ENCODE results near the gene RTL9. TPM values are rescaled to one million over a fixed set of nuclear protein-coding genes. Genes with fewer than 3 reads are reported as not detected.

RTL9 gene
- total RNA-seq, 2 donors from 2014 or later: 56.7 TPM; not detected in 1

DNA sequence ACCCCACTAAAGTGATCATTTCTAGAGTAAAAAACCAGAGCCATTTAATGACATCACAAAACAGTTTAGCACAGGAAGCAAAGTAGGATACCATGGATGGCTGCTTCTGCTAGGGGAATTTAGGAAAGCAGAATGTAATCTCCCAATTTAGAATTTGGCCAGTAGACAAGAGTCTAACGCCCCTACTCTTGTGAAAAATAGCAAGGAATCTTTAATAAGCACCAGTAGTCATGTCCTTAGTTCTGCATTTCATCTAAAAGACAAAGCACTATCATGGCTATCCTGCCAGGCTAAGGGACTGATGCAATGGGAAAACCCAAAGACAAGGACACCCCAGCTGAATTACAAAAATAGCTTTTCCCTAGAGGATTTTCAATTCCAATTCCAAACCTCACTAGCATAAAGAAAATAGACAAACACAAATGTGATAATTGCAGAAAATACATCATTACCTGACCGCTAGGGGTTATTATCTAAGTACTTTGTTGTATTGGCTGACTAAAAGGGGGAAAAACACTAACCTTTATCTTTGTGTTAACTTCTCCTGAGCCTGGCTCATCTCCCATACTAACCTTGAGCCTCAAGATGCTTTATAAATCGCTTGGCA is 38.2 kb upstream of the RTL9 start:
- Histone ChIP-seq H3K4me1 (replicated peaks) (no peaks in the 10 kb centered on the region), H3K9me3 (no peaks in the 10 kb centered on the region), H3K4me3 (no peak overlapping the region), H3K36me3 (no peaks in the 10 kb centered on the region), H3K27me3 (replicated peaks; ENCODE audit: insufficient read depth) (no peaks in the 10 kb centered on the region), H3K27ac (no peak overlapping the region)
- WGBS: 72% methylated on average over 3 of the region's 3 CpGs
- no peak for DNase-seq (ENCODE audit: low spot score)
- TF ChIP-seq POLR2AphosphoS5 (IDR thresholded peaks at IDR 0.05) (no peak), CTCF (IDR thresholded peaks at IDR 0.05) (no peak), POLR2A (IDR thresholded peaks at IDR 0.05) (no peak)
- intact Hi-C loops (cut with DNase I): no loop called here

- no peaks in the 10 kb centered on the region for H3K27me3 ChIP-seq (replicated peaks; ENCODE audit: insufficient read depth)
- no peaks in the 10 kb centered on the region for H3K36me3 ChIP-seq
- no peak overlapping the region for H3K4me3 ChIP-seq
- TF ChIP-seq CTCF (IDR thresholded peaks at IDR 0.05): no peak
- no peak for TF ChIP-seq POLR2AphosphoS5 (IDR thresholded peaks at IDR 0.05)
- no peak for TF ChIP-seq POLR2A (IDR thresholded peaks at IDR 0.05)
- H3K4me1 ChIP-seq (replicated peaks): no peaks in the 10 kb centered on the region
- DNase-seq (ENCODE audit: low spot score): no peak
- H3K27ac ChIP-seq: no peak overlapping the region
- intact Hi-C loops (cut with DNase I): no loop called here
- H3K9me3 ChIP-seq: no peaks in the 10 kb centered on the region
Measured at GRCh38 chrX:110321081-110321480, 37.6 kb upstream of the RTL9 start.

- Histone ChIP-seq H3K9me3 (no peaks in the 10 kb centered on the region), H3K27ac (no peak overlapping the region), H3K36me3 (no peaks in the 10 kb centered on the region), H3K27me3 (replicated peaks; ENCODE audit: insufficient read depth) (no peaks in the 10 kb centered on the region), H3K4me1 (replicated peaks) (no peaks in the 10 kb centered on the region), H3K4me3 (no peak overlapping the region)
- no peak for DNase-seq (ENCODE audit: low spot score)
- intact Hi-C loops (cut with DNase I): no loop called here
- TF ChIP-seq CTCF (IDR thresholded peaks at IDR 0.05) (no peak), POLR2AphosphoS5 (IDR thresholded peaks at IDR 0.05) (no peak), POLR2A (IDR thresholded peaks at IDR 0.05) (no peak)
- 100% methylated on average over 3 of the region's 3 CpGs for WGBS
Measured at GRCh38 chrX:110321670-110322069, 37.0 kb upstream of the RTL9 start.

DNA sequence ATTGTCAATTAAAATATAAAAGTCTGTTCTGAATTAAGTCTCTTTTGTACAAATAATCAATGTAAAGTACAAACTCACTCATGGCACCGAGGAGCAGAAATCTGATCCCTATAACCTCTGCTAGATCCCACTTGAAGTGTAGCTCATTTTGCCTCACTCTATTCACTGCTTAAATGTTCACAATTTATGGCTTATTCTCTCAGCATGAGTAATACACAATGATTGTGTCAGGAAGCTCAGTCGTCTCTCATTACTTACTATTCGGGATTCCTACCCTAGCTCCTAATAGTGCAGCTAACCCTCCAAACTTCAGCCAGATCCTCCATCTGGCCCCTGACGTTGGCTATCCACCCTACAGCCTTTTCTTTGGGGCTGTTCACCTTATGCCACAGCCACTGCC is 36.0 kb upstream of the RTL9 start:
- no peaks in the 10 kb centered on the region for H3K27me3 ChIP-seq (replicated peaks; ENCODE audit: insufficient read depth)
- intact Hi-C loops (cut with DNase I): no loop called here
- no peaks in the 10 kb centered on the region for H3K4me1 ChIP-seq (replicated peaks)
- no peaks in the 10 kb centered on the region for H3K36me3 ChIP-seq
- H3K27ac ChIP-seq: no peak overlapping the region
- DNase-seq (ENCODE audit: low spot score): no peak
- no peaks in the 10 kb centered on the region for H3K9me3 ChIP-seq
- no peak for TF ChIP-seq CTCF (IDR thresholded peaks at IDR 0.05)
- no peak for TF ChIP-seq POLR2A (IDR thresholded peaks at IDR 0.05)
- TF ChIP-seq POLR2AphosphoS5 (IDR thresholded peaks at IDR 0.05): no peak
- WGBS: 37% methylated on average over 4 of the region's 4 CpGs
- no peak overlapping the region for H3K4me3 ChIP-seq

DNA sequence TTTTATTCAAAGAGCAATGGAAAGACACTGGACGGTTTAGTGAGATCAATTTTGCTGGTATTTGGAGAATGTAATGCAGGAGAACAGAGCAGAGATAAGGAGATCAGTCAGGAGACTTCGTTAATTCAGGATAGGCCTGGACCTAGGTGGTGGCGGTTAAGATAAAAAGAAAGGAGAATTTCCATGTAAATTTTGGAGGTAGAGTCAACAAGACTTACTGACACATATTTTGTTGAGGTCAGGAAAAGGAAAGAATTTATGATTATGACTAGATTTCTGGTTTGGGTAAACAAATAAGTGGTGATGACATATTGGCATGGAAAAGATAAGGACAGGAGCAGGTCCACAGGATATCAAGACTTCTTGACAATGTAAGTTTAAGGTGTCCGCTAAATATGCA is 31.9 kb upstream of the RTL9 start:
- H3K4me1 ChIP-seq (replicated peaks): no peaks in the 10 kb centered on the region
- H3K4me3 ChIP-seq: no peak overlapping the region
- H3K9me3 ChIP-seq: no peaks in the 10 kb centered on the region
- H3K27ac ChIP-seq: no peak overlapping the region
- no peaks in the 10 kb centered on the region for H3K36me3 ChIP-seq
- intact Hi-C loops (cut with DNase I): no loop called here
- no peak for TF ChIP-seq POLR2A (IDR thresholded peaks at IDR 0.05)
- no peak for TF ChIP-seq POLR2AphosphoS5 (IDR thresholded peaks at IDR 0.05)
- TF ChIP-seq CTCF (IDR thresholded peaks at IDR 0.05): no peak
- no peaks in the 10 kb centered on the region for H3K27me3 ChIP-seq (replicated peaks; ENCODE audit: insufficient read depth)
- DNase-seq (ENCODE audit: low spot score): no peak
- WGBS: 94% methylated on average over 4 of the region's 4 CpGs

Data from prostate gland (tissue), 2 donors.